Endometrium (tissue), 2 donors: ENCODE measurements around the gene DNAAF1.

Source experiments
- FAIRE-seq: peaks from 2 replicates; lab custom pipeline; 2012; peaks lifted over from hg19 to GRCh38; lab: Jason Lieb, UNC
- donor health status: control.
- donor health status: control.

DNAAF1 gene

GRCh38 chr16:84161037-84161436 is 15.9 kb downstream of the DNAAF1 start:
- no peak for FAIRE-seq

DNA sequence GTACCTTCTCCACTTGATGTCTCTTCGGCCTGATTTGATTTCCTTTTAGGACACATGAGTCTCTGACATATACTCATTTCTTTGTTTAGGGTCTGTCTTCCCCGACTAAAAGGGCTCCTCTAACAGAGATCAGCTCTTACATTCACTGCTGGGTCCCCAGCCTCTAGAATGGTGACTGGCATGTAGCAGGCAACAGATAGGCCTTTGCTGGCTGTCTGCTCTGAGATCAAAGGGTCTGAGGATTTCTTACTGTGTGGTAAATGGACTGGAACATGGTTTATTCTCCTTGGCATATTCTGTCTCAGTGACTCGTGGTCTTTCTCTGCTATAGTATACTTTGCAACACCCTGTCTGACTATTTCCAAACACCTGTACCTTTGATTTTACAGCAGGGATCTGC is 16.7 kb downstream of the DNAAF1 start:
- FAIRE-seq: no peak

DNA sequence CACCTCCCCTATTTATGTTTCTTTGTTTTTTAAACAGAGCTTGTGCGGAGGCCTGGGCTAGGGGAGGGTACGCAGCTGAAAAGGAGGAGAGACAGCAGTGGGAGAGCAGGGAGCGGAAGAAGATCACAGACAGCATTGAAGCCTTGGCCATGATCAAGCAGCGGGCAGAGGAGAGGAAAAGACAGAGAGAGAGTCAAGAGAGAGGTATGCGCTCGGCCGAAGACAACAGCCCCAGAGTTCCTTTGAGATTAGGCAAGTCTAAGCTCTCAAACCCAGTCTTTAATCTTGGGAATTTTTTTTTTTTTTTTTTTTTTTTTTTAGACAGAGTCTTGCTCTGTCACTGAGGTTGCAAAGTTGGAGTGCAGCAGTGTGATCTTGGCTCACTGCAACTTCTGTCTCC is 20.6 kb downstream of the DNAAF1 start:
- no peak for FAIRE-seq

DNA sequence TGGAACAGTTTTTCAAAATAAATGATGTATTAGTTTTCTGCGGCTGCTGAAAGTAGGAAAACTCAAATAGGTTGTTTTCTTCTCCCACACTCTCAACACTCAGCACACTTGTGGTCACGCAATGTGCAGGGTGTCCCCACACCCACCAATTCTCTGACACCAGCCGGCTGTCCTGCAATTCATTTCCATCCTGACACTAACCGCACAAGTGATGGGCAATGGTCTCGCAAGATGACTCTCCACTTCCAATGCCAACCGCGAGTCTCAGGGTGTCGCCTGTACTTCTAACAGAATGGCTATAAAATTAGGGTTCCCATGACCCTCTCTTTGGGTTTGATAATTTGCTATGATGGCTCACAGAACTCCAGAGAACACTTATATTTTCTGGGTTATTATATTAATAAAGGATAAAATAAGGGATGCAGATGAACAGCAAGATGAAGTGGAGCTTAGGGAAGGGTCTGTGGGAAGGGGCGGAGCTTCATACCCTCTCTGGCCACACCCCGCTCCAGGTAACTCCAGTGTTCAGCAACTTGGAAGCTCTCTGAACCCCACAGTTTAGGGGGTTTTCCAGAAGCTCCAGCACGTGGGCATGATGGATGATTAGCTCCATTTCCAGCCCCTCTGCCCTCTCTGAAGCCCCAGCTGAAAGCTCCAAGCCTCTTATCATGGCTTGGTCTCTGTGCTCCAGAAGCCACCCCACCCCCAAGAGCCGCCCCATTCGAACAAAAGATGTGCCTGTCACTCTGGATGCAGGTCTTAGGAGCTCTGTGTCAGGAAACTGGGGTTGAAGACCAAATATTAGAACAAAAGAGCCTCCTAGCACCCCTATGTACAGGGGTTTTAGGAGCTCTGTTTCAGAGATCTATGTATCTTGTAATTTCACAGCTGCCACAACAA is 21.9 kb downstream of the DNAAF1 start:
- no peak for FAIRE-seq

DNA sequence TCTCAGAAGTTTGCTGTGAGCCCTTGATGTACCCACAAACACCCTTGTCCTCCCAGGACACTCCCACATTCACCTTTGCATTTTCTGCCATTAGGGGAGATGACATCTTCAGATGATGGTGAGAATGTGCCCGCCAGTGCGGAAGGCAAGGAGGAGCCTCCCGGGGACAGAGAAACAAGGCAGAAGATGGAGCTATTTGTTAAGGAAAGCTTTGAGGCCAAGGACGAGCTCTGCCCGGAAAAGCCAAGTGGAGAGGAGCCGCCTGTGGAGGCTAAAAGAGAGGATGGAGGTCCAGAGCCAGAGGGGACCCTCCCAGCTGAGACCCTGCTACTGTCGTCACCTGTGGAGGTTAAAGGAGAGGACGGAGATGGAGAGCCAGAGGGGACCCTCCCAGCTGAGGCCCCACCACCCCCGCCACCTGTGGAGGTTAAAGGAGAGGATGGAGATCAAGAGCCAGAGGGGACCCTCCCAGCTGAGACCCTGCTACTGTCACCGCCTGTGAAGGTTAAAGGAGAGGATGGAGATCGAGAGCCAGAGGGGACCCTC is 24.7 kb downstream of the DNAAF1 start:
- no peak for FAIRE-seq

DNA sequence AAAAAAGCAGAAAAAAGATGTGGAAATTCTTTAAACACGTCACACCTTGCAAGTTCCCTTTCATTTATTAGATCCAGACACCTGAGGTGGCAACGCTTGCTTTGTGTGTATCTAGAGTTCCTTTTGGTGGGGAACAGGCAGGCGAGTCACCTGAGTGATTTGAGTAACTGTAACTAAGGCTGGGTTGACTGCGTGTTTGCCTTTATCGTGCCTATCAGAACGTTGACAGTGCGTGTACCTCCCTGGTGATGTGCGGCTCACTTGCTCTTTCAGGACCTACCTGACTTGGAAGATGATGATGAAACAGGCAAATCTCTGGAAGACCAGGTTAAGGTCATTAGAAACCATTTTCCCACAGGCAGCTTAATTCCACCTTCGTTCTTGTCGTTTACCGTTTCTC is 29.3 kb downstream of the DNAAF1 start:
- no peak for FAIRE-seq

GRCh38 chr16:84175350-84176081 is 30.4 kb downstream of the DNAAF1 start:
- no peak for FAIRE-seq

GRCh38 chr16:84176192-84177053 is 31.3 kb downstream of the DNAAF1 start:
- no peak for FAIRE-seq

DNA sequence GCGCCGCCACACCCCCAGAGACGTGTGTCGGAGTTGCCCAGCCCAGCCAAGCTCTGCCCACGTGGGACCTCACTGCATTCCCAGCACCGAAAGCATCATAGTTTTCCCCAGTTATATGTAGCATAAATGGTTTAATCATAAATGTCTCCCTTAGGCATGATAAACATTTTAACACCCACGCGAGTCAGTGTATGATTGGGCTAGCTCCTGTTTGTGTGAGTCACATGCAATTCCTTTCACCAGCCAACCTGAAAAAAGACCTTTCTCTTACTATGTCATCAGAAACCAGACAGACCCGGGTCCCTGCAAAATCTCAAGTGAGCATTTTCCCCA is 32.6 kb downstream of the DNAAF1 start:
- no peak for FAIRE-seq

DNA sequence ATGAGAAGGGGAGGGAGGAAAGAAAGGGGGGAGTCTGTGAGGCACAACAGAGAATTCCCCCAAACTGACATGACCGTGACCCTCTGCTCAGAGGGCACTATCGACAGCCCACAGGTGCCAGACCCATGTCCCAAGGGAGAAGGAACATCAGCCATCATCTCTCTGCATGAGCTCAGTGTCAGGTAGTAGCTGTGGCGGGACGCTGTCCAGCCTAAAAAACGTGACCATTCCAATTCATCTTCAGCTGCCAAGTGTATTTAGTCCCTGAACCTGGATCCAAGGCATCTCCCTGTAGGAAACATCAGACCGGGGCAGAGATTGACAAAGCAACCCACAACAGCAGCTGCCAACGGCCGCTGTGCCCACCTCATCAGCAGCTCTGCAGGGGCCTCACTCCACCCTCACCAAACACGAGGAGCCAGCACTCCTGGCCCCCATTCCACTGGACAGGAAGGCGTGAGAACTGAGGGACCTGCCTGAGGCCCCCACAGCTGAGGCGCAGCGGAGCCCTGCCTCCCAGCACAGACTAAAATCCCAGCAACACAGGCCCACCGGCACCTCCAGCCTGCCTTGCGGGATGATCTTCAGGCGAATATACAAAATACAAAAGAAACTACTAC is 33.1 kb downstream of the DNAAF1 start:
- FAIRE-seq: no peak

- no peak for FAIRE-seq
Observed at GRCh38 chr16:84178892-84179611, 33.9 kb downstream of the DNAAF1 start.

DNA sequence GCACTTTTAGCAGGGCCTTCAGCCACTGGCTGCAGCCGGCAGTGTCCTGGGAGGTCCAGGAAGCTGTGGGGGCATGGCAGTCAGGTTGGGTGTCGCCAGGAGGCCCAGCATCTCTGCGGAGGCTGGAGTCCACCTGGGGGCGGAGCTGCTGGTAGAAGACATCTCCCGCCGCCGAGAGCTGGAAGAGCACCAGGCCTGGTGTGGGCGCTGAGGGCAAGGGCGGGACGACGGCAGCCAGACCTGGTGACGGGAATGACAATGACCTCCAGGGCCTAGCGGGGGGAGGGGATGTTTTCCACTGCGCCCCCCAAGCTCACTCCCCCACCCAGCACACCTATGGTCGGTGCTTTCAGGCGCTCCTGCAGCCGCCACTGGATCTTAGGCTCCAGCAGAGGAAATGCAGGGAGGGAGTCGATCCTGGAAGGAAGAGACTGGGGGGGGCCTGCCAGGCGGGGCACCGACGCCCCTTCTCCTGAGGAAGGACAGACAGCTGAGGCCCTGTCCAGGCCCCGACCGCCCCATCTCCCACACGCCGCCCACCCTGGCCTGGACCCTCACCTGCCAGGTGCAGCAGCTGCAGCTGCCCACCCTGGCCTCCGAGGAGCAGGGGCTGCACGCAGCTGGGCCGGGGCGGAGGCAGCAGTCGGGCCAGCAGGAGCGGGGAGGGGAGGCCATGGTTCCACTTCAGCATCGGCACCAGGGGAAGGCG is 34.7 kb downstream of the DNAAF1 start:
- no peak for FAIRE-seq

DNA sequence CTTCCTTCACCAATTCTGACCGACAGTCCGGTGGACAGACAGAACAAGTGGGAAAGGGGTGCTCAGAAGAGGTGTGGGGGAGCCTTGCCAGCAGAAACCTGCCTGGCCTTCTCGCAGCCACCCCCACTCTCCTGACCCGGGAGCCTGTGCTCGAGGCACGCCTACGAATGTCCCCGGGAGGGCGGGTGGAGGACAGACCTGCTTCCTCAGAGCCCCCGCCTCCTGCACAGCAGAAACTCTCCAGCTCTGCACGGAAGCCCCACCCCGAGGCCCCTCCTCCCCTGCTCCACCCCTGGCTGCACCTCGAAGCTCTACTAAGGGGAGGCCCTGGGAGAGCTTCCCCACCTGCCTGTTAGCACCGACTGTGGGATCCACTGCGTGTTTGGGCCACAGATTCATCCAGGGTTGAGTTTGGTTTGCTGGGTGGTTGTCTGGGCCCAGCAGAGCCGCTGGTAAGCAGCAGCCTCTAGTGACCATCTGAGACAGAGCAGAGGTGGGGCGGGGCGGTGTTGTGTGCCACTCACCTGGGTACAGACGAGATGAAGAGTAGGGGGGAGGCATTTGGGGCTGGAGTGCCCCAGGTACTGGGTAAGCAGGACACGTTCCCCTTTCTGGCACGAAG is 35.5 kb downstream of the DNAAF1 start:
- no peak for FAIRE-seq

DNA sequence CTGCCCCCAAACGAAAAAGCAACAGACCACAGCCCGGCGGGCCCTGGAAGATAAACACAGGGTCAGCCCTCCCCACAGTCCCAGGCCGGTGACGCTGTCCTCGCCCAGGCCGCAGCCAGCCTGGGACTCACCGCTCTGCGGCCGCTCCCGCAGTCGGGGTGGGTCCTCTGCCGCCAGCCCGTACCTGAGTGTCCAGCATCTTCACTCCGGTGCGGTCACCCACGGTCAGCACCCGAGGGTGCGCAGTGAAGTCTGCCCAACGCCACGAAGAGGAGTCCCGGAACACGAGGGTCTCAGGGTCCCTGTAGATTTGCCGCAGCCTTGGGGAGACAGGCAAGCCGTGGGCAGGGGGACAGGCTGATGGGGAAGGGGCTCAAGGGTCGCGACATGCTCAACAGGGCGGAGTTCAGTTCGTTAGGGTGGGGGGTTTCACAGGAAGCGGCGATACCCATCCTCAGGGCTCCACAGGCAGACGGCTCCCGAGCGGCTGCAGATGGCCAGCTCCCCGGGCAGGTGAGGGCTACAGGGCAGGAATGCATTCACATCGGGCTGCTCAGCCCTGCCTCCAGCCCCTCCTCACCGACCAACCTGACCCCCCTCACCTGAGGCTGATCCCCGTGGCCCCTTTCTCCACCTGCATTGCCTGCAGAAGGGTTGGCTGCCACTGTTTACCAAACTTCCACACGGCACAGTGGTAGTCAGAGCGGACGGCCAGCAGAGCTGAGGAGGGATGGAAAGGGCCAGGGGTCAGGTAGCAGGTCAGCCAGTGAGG is 36.2 kb downstream of the DNAAF1 start:
- no peak for FAIRE-seq

DNA sequence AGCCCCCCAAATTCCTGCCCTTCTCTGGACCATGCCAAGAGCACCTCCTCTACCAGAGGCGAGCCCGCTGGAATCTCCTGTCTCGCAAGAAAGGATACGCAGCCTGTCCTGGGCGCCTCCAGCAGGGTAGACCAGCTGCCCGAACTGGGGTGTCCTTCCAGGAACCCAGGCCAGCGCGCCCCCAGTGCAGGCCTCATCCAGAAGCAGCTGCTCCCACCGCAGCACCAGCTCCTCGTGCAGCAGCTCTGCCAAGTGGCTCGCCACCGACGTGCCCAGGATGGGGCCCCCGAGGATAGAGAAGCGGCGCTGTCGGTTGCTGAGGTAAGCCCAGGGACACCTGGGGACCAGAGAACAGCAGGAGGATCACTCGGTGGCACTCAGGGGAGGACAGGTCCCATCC is 37.0 kb downstream of the DNAAF1 start:
- no peak for FAIRE-seq

DNA sequence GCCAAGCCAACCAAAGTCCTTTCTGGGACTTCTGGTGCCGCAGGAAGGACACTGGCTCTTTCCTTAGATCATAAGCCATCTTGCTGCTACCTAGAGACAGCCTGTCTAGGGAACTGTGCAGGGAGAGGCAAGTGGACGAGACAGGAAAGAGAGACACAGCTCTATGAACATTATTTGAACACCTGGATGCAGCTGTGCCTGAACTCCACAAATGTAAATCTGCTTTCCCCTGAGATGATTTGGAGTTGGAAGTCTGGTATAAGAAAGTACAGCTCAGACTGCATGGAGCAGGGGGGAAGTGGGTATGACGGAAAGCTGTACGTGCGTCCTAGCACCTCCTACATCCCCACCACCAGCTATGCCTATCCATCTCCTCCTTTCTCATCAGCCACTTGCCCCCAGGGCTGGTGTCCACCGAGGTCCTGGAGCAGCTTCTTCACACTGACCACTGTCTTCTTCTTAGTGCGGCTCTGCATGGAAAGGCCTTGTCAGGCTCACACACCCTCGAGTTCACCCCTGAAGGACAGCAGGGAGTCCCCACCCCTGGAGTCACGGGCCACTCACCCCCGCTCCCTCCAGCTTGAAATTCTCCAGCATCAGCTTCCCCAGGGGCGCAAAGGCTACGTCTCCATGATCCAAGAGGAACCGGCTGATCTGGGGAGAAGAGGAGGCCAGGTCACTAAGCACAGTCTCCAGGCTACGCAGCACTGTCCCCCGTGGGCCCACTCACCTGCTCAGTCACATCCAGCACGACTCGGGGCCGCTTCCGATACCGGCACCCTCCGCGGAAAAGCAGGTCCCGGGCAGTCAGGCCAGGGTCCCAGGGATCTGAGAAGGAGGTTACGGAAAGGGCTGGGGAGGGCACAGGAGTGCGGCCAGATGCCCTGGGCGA is 37.8 kb downstream of the DNAAF1 start:
- FAIRE-seq: no peak

DNA sequence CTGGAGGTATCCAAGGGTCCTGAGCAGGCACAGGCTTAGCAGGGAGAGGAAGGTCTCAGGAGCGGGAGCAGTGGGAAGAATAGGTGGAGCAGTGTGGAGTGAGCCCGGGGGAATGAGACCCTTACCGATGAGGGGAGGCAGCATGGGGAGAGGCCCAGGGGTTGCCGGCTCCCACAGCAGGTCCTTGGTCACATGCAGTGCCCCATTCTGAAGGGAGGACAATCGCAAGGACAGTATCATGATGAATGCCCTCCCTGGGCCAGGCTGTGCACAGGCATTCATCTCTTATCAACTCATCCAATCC is 38.4 kb downstream of the DNAAF1 start:
- no peak for FAIRE-seq

GRCh38 chr16:84183911-84184591 is 38.9 kb downstream of the DNAAF1 start:
- FAIRE-seq: no peak
